Measurements from ENCODE around the gene FBXL3.

DNA sequence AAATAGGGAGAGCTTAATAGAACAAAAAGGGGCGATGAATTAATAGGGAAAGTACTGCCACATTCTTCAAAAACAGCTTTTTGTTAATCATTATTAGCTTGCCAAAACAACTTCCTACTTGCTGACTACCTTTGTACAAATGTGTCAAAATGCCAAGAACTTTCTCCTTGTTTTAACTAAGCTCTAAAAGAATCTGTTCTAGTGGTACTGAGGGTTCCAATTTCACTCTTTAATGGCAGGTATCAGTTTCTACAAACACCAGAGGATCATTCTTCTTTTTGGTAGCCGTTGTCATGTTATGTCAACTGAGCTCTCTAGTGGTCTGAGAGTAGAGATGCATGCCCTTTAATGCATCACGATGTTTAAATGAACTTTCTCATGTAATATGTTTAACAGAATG lies 29.4 kb upstream of the FBXL3 start:
- TF ChIP-seq CTCF (IDR thresholded peaks at IDR 0.05) (no peak), EZH2 (IDR thresholded peaks at IDR 0.05; ENCODE audit: borderline replicate concordance, insufficient read depth, low read depth, low read length, poor library complexity, severe bottlenecking) (no peak)

Data from B cell (primary cell).